ENCODE measurements around the gene RASGRP1.
A peak's percentile ranks its signal among the peaks of the same experiment; 100 is the strongest.

RASGRP1 gene

GRCh38 chr15:38504680-38505467, 59.7 kb downstream of the RASGRP1 start:
- no peak for DNase-seq (ENCODE audit: low read depth)

DNA sequence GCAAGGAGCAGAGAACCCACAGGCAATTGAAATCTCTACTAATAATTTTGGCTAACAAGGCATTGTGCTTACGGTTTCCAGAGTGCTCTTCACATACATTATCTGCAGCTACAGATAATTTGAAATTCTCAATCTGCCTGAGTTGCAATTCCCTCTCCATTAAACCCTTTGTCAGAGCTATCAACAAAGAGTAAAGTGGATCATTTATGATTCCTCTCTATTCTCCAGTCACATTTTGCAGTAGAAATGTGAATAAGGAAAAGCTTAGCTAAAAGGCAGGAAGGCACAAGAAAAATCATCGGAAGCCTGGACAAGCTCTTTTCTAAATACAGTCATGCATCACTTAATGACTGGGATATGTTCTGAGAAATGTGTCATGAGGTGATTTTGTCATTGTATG, 61.1 kb downstream of the RASGRP1 start:
- DNase-seq (ENCODE audit: low read depth), result no peak

- no peak for DNase-seq (ENCODE audit: low read depth)
Observed at GRCh38 chr15:38499651-38500050, 65.0 kb downstream of the RASGRP1 start.

- no peak for DNase-seq (ENCODE audit: low read depth)
Observed at GRCh38 chr15:38496151-38496550, 68.5 kb downstream of the RASGRP1 start.

DNA sequence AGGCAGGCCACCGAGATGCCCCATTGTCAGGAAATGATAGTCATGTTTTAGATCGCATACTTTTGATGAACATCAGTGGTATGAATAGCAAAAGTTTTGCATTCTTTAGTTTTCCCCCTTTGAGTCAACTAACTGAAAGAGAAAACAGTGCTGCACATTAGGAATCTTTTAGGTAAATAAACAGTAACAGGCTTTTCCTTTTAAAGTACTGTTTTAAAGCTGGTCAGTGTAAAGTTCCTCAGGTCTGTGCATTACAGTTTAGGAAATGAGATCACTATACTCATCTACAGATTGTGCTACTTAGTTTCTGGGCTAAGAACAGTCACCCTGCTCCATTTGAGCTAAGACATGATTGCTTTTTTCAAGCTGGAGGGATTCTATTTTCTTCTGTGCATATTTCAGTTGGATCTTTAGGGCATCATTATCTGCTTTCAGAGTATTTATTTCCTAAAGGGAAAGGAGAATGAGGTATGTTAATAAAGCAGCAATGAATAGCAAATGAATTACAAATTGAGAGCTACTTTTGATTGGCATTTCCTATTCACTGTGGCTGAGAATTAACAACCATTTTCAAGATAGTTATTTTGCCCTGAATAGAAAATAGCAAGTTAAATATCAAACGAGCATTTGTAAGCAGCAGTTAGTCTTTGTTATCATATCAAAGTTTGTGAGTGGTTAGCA, 74.2 kb downstream of the RASGRP1 start:
- peak; percentile 27 for DNase-seq (ENCODE audit: low read depth)

- no peak for DNase-seq (ENCODE audit: low read depth)
Observed at GRCh38 chr15:38487378-38487777, 77.2 kb downstream of the RASGRP1 start.

DNA sequence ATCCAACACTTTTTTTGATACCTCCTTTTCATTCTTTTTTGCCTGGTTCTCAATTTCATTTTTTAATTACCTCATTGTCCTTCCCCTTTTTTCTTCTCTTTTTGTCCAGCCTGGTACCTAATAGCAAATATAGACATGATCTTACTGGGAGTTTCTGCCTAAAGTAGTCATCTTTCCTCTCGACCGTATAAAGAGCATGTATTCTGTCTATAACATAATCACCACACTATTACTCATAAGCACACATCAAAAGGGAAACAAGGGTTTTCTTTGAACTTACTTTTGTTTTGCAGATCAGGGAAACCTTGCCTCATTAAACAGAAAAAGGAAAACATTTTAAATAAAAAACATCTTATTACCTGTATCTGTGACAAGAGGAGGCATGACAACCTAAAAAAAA, 77.7 kb downstream of the RASGRP1 start:
- DNase-seq (ENCODE audit: low read depth), result no peak

DNA sequence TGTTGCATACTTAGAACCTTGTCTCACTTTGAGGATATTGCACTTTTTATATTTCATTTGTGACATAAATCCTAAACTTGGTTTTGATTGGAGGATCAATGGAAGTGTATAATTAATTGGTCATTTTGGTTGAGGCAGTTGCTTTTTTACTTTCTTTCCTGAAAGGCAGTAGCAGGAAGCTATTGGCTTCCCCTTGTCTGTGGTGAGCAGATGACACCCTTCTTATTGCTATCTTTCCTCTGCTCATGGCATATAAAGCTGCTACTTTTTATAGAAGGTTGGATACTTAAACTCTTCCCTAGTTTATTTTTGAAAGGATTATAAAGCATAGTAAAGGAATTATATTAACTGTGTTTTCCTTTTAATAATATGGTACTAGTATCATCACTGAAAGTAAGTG, 82.0 kb downstream of the RASGRP1 start:
- DNase-seq (ENCODE audit: low read depth), result no peak

GRCh38 chr15:38481761-38482160, 82.9 kb downstream of the RASGRP1 start:
- DNase-seq (ENCODE audit: low read depth), result no peak

GRCh38 chr15:38481113-38481512, 83.5 kb downstream of the RASGRP1 start:
- no peak for DNase-seq (ENCODE audit: low read depth)

DNA sequence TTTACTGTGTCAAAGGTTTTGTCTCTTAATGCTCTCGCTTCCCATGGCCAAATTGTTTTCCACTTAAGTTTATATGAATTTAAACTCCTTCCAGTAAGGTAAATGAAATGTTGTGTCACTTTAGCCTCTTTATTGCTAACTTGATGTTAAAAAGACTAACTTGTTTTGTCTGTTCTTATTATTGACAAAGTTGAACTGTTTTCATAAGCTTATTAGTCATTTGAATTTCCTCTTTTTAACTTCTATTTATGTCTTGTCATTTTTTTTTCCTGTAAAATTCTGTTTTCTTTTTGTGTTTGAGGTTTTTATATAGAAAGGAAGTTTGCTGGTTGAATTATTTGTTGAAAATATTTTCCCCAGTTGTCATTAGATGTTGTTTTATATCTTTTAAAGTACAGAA, 84.9 kb downstream of the RASGRP1 start:
- no peak for DNase-seq (ENCODE audit: low read depth)

GRCh38 chr15:38479266-38479665, 85.3 kb downstream of the RASGRP1 start:
- no peak for DNase-seq (ENCODE audit: low read depth)

DNA sequence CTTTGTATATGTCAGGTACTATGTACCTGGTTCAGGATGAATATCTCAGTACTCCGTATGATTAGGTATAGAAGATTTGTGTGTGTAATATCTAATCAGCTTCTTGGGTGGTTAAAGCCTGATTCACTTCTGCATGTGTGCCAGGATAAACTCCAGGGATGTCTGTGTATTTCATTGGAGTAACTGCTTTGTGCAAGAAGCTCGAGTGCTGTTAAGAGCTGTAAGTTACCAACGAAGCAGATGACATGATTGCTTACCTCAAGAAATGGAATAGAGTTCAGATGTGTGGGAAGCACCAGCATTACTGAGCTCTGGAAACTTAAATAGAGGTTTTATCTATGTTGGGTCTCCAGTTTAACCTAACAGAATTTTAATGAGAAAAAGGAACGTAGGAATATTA, 87.0 kb downstream of the RASGRP1 start:
- no peak for DNase-seq (ENCODE audit: low read depth)

DNA sequence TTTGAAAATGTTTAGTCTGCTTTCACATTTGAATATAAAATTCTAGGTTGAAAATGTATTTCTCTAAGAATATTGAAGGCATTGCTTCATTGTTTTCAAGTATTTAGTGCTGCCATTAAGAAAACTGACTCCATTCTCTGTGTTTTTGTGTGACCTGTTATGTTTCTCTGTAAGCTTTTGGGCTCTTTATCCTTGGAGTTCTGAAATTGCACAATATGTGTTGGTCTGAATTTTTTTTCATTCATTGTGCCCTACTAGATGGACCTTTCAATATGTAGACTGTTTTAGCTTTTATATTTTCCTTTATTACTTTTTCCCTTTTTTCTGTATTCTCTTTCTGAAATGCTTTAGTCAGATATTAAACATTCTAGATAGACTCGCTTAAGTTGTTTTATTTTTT, 88.5 kb downstream of the RASGRP1 start:
- DNase-seq (ENCODE audit: low read depth), result no peak

GRCh38 chr15:38475361-38475760, 89.3 kb downstream of the RASGRP1 start:
- no peak for DNase-seq (ENCODE audit: low read depth)

GRCh38 chr15:38474155-38474757, 90.4 kb downstream of the RASGRP1 start:
- peak; percentile 35 for DNase-seq (ENCODE audit: low read depth)

DNA sequence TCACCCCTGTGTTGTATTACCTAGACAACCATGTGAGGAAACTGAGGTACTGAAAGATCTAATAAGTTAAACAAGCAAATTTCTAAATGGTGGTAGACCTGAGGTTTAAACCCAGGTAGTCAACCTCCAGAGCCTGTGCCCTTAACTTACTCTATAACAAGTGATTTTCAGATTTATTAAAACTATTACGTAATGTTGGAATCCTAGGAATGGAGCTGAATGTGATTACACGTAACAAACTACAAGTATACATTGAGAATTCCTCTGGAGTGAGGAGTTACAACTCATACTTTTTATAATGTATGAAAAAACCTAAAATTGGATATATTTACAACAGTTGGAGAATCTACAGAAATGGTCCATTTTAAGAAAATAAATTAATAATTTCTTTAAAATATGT, 92.6 kb downstream of the RASGRP1 start:
- no peak for DNase-seq (ENCODE audit: low read depth)

DNA sequence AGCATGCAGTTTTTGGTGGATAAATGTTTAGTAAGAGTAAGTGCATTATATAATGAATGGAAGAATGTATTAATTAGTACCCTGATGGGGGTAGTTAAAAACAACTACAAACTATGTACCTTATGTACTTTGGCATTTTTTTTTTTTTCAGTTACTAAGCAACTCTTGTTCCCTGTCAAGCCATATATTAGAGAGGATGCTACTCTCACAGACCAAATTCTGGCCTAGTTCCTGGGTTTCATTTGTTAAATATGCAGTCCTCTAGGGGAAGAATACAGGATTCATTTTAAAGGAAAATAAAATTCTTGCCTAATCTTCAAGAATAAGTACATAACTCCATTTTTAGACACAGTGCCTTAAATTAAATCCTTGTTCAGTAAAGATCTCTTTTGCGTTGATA, 93.8 kb downstream of the RASGRP1 start:
- no peak for DNase-seq (ENCODE audit: low read depth)

GRCh38 chr15:38464675-38465074, 99.9 kb downstream of the RASGRP1 start:
- no peak for DNase-seq (ENCODE audit: low read depth)

DNA sequence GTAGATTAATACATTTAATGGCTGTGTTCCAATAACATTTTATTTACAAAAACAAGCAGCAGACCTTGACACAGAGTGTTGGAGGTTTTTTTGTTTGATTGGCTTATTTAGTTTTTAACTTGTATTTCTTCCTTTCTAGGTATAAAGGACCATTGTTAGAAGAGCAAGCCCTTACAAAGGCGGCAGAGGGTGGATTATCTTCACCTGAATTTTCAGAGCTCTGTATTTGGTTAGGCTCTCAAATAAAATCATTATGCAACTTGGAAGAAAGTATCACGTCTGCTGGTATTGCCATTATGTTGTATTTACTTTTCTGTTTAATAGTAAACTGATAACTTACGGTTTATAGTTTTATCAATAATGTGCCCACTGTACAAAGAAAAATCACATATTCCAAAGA, 100.7 kb downstream of the RASGRP1 start:
- no peak for DNase-seq (ENCODE audit: low read depth)

GRCh38 chr15:38461066-38461833, 103.4 kb downstream of the RASGRP1 start:
- no peak for DNase-seq (ENCODE audit: low read depth)

DNA sequence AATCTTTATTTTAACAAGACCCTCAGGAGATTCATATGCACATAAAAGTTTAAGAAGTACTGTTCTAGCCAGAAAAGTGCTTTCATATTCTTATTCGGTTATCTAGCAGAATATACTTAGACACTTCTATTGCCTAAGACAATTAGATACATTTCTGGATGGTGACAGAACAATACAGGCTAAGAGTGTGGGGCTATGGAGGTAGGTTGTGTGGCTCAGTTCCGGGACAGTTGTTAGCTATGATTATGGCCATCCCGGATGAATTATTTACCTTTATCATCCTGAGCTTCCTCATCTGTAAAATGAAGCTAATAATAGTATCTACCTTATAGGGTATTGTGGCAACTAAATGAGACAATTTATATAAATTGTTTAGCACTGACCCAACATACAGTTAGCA, 104.1 kb downstream of the RASGRP1 start:
- DNase-seq (ENCODE audit: low read depth), result no peak

DNA sequence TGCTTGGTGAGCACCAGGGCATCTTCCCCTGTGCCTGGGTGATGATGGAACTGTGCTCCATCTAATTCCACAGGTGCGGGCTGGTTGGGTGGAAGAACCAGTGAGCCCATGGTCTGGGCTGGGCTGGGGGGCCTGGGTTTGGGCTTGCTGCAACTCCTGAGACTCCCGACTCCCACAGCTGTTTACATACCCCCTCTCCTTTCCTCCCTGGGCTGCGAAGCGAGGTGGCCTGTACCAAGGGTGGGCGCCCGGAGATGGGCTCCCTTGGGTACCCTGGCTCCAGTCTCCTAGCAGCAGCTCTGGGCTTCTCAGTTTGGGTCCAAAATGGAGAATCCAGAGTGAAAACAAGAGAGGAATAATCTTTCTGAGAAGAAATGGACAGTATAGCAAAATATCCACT, 105.1 kb downstream of the RASGRP1 start:
- DNase-seq (ENCODE audit: low read depth), result no peak

Data from GM04503 (cell line).